ENCODE data around the gene RIPK3. TPM values are rescaled to one million over a fixed set of nuclear protein-coding genes. Genes with fewer than 3 reads are reported as not detected.

Gene RIPK3
- total RNA-seq, 3 donors from 2014 or later (not counting 1 experiment from before 2014, with no cell fraction given): 36.1 to 58.2 (median 45.5) TPM

GRCh38 chr14:24304019-24304387 is 35.8 kb downstream of the RIPK3 start:
- Histone ChIP-seq H3K9me3 (ENCODE audit: control insufficient read depth, insufficient read depth, low read length) (no peaks in the 10 kb centered on the region), H3K4me1 (ENCODE audit: control insufficient read depth, insufficient read depth, low read length) (peaks cover 29% of the 10 kb centered on the region), H3K27me3 (ENCODE audit: control insufficient read depth, insufficient read depth, low read length) (no peaks in the 10 kb centered on the region), H3K27ac (ENCODE audit: low read length) (no peak overlapping the region), H3K36me3 (ENCODE audit: control insufficient read depth, insufficient read depth, low read length) (peaks cover 67% of the 10 kb centered on the region), H3K4me3 (ENCODE audit: low read length) (no peak overlapping the region)
- H3K36me3 Mint-ChIP-seq: peaks cover 10% of the 10 kb centered on the region
- 97% methylated on average over 11 of the region's 11 CpGs for WGBS (ENCODE audit: insufficient coverage)
- H3K4me1 Mint-ChIP-seq: peaks cover 41 to 54% of the 10 kb centered on the region in 2 donors
- no peaks in the 10 kb centered on the region for H3K27me3 Mint-ChIP-seq (ENCODE audit: low read depth in 2 of 2)
- H3K9me3 Mint-ChIP-seq: no peaks in the 10 kb centered on the region
- DNase-seq: no peak
- no peak overlapping the region for H3K4me3 Mint-ChIP-seq
- TF ChIP-seq CTCF (IDR thresholded peaks at IDR 0.05): no peak
- intact Hi-C loops (cut with micrococcal nuclease): no loop called here
- H3K27ac Mint-ChIP-seq: no peak overlapping the region
- ATAC-seq: no peak

GRCh38 chr14:24300326-24300980 is 39.3 kb downstream of the RIPK3 start:
- no peaks in the 10 kb centered on the region for H3K9me3 ChIP-seq (ENCODE audit: control insufficient read depth, insufficient read depth, low read length)
- no peak for TF ChIP-seq CTCF (IDR thresholded peaks at IDR 0.05)
- no peaks in the 10 kb centered on the region for H3K27me3 ChIP-seq (ENCODE audit: control insufficient read depth, insufficient read depth, low read length)
- H3K27ac Mint-ChIP-seq: peak overlapping the region; percentile 91 to 92
- H3K4me1 ChIP-seq (ENCODE audit: control insufficient read depth, insufficient read depth, low read length): peaks cover 25% of the 10 kb centered on the region
- H3K27me3 Mint-ChIP-seq (ENCODE audit: low read depth in 2 of 2): no peaks in the 10 kb centered on the region
- DNase-seq (no peak), ATAC-seq (no peak)
- H3K4me3 Mint-ChIP-seq: peak overlapping the region; percentile 91
- peak overlapping the region; percentile 51 for H3K4me3 ChIP-seq (ENCODE audit: low read length)
- intact Hi-C loops (cut with micrococcal nuclease): loop anchor here (1.0 kb wide), 1 partner anchor 10 kb away; the partner anchor contains the start of gene LTB4R2
- peak overlapping the region; percentile 61 for H3K27ac ChIP-seq (ENCODE audit: low read length)
- peaks cover 42 to 55% of the 10 kb centered on the region in 2 donors for H3K4me1 Mint-ChIP-seq
- peaks cover 14% of the 10 kb centered on the region for H3K36me3 Mint-ChIP-seq
- H3K9me3 Mint-ChIP-seq: no peaks in the 10 kb centered on the region
- H3K36me3 ChIP-seq (ENCODE audit: control insufficient read depth, insufficient read depth, low read length): peaks cover 54% of the 10 kb centered on the region
- 43% methylated on average over 16 of the region's 16 CpGs for WGBS (ENCODE audit: insufficient coverage)

GRCh38 chr14:24299255-24300191 is 40.3 kb downstream of the RIPK3 start, which contains the start of the genes DHRS1 and NOP9:
TSS of gene DHRS1 (minus strand) at chr14:24299780. CDS start at chr14:24299106, 674 bp downstream.
TSS of gene NOP9 (plus strand) at chr14:24299850. CDS start at chr14:24299955, 105 bp downstream.
- peaks cover 45% of the 10 kb centered on the region for H3K36me3 ChIP-seq (ENCODE audit: control insufficient read depth, insufficient read depth, low read length)
- under 1% methylated on average over 75 of the region's 75 CpGs for WGBS (ENCODE audit: insufficient coverage)
- TF ChIP-seq CTCF (IDR thresholded peaks at IDR 0.05): no peak
- ATAC-seq: peak; percentile 79 to 89 (median 82)
- H3K9me3 Mint-ChIP-seq: no peaks in the 10 kb centered on the region
- peak within 1 kb of the TSS; percentile 91 to 92 for H3K27ac Mint-ChIP-seq
- H3K27me3 ChIP-seq (ENCODE audit: control insufficient read depth, insufficient read depth, low read length): no peaks in the 10 kb centered on the region
- H3K27me3 Mint-ChIP-seq (ENCODE audit: low read depth in 2 of 2): no peaks in the 10 kb centered on the region
- peak; percentile 95 to 96 for DNase-seq
- H3K4me1 ChIP-seq (ENCODE audit: control insufficient read depth, insufficient read depth, low read length): peaks cover 25% of the 10 kb centered on the region
- H3K9me3 ChIP-seq (ENCODE audit: control insufficient read depth, insufficient read depth, low read length): no peaks in the 10 kb centered on the region
- H3K36me3 Mint-ChIP-seq: peaks cover 5% of the 10 kb centered on the region
- peak within 1 kb of the TSS; percentile 91 for H3K4me3 Mint-ChIP-seq
- intact Hi-C loops (cut with micrococcal nuclease): loop anchor here (1.0 to 2.0 kb wide), 5 partner anchors 11 to 184 kb away; partner anchors contain the start of genes IPO4, LTB4R2 and RABGGTA
- peak within 1 kb of the TSS; percentile 61 for H3K27ac ChIP-seq (ENCODE audit: low read length)
- H3K4me1 Mint-ChIP-seq: peaks cover 42 to 55% of the 10 kb centered on the region in 2 donors
- peak within 1 kb of the TSS; percentile 51 for H3K4me3 ChIP-seq (ENCODE audit: low read length)

All from natural killer cell (primary cell).